ENCODE results near the gene PKMYT1. TPM values are rescaled to one million over a fixed set of nuclear protein-coding genes. Genes with fewer than 3 reads are reported as not detected.

The PKMYT1 gene
- total and polyA plus RNA-seq, 12 donors: 0.34 to 4.2 (median 0.71) TPM; not detected in 1

DNA sequence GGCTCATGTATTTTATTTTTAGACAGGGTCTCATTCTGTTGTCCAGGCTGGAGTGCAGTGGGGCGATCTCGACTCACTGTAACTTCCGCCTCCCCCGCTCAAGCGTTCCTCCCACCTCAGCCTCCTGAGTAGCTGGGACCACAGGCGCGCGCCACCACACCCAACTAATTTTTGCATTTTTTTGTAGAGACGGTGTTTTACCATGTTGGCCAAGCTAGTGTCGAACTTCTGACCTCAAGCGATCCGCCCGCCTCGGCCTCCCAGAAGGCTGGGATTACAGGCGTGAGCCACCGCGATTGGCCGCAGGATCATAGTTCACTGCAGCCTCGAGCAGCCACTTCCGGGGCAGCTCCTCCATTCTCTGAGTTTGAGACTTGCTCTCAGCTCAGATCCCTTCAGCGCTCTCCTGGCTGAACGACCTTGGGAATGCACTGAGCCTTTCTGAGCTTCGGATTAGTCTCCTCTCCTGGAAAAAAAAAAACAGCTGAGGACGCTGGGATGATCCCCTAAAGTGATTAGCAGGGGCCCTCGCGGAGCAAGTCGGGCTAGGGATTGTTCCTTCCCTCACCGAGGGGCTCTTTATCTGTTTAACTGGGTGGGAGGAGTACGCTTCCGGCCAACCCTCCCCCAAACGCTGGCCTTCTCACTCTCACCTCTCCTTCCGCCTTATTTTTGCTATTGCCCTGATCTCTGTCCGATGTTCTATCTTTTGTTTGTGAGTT is 1.1 kb upstream of the PKMYT1 start:
- peaks cover 0 to 12% (median 7%) of the 10 kb centered on the region in 7 donors for H3K27me3 ChIP-seq
- peaks cover 3 to 48% (median 33%) of the 10 kb centered on the region in 9 donors for H3K4me1 ChIP-seq
- 38 to 44% methylated on average over 33 of the region's 33 CpGs for WGBS, 2 donors
- peak overlapping the region in 9 of 10 donors; percentile 73 to 89 (median 85) for H3K4me3 ChIP-seq
- DNase-seq (no peak), ATAC-seq (no peak)
- H3K9me3 ChIP-seq: no peaks in the 10 kb centered on the region
- TF ChIP-seq, protein P1, sequence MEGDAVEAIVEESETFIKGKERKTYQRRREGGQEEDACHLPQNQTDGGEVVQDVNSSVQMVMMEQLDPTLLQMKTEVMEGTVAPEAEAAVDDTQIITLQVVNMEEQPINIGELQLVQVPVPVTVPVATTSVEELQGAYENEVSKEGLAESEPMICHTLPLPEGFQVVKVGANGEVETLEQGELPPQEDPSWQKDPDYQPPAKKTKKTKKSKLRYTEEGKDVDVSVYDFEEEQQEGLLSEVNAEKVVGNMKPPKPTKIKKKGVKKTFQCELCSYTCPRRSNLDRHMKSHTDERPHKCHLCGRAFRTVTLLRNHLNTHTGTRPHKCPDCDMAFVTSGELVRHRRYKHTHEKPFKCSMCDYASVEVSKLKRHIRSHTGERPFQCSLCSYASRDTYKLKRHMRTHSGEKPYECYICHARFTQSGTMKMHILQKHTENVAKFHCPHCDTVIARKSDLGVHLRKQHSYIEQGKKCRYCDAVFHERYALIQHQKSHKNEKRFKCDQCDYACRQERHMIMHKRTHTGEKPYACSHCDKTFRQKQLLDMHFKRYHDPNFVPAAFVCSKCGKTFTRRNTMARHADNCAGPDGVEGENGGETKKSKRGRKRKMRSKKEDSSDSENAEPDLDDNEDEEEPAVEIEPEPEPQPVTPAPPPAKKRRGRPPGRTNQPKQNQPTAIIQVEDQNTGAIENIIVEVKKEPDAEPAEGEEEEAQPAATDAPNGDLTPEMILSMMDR (IDR thresholded peaks at IDR 0.05): no peak
- no peaks in the 10 kb centered on the region for H3K36me3 ChIP-seq
- intact Hi-C loops (cut with DNase I): loop anchor here in 2 of 10 donors (2.0 to 5.0 kb wide), 2 partner anchors 19 to 54 kb away; no protein-coding TSS in a partner anchor
- H3K27ac ChIP-seq: peak overlapping the region in 3 of 10 donors; percentile 82 to 97 (median 88)

DNA sequence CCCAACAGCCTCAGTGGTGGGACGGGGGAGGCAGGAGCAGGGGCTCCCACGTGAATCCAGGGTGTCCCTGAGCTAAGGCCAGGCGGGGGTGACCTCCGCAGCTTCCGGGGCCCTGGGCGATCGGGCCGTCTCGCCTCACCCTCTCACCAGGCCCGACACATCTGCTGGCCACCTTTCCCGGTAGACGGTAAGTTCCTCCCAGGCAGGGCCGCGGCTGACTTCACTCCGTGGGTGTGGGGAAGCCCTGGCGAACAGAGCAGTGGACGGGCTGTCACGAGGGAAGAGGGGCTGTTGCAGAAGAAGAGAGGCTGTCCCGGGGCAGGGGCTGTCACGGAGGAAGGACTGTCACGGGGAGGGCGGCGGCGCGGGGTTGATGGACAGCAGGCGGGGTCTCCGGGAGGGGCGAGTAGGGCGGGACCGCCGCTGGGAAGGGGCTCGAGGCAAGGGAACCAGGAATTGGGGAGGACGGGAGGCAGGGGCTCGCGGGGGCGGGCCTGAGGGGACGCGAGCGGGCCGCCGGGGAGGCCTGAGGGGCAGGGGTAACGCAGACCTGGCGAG is 498 bp downstream of the PKMYT1 start:
- TF ChIP-seq, protein P1 (IDR thresholded peaks at IDR 0.05): no peak
- intact Hi-C loops (cut with DNase I): loop anchor here in 2 of 10 donors (2.0 to 5.0 kb wide), 2 partner anchors 17 to 52 kb away; no protein-coding TSS in a partner anchor
- no peak for ATAC-seq
- peak overlapping the region; percentile 54 to 89 (median 80) for H3K4me3 ChIP-seq
- H3K9me3 ChIP-seq: no peaks in the 10 kb centered on the region
- peak overlapping the region in 1 of 10 donors; percentile 97 for H3K27ac ChIP-seq
- no peak for DNase-seq
- H3K27me3 ChIP-seq: peaks cover 0 to 12% (median 7%) of the 10 kb centered on the region in 7 donors
- peaks cover 0 to 33% (median 22%) of the 10 kb centered on the region in 9 donors for H3K4me1 ChIP-seq
- WGBS, 2 donors: 7 to 8% methylated on average over 40 to 43 of the region's 43 CpGs
- H3K36me3 ChIP-seq: peaks cover 0 to 5% (median 0%) of the 10 kb centered on the region in 9 donors

DNA sequence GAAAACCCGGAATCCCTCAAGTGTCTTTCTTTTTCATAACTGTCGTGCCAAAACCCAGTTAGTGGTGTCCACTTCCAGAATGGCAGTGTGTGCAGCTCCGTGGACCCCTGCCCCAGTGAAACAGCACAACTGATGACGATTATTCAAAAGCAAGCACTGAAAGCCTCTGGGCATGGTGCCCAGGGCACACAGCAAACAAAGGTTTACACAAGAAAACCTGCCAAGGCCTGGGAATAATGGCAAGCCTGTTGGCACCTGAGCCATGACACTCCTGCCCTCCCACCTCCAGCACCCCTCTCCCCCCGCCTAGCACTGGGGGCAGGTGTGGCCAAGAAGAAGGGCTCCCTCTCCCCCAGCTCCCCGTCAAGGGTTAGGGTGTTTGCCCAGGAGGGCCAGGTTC is 2.8 kb downstream of the PKMYT1 start:
- peaks cover 0 to 12% (median 7%) of the 10 kb centered on the region in 7 donors for H3K27me3 ChIP-seq
- WGBS, 2 donors: 87% methylated on average over 6 of the region's 6 CpGs
- H3K4me1 ChIP-seq: peaks cover 0 to 29% (median 17%) of the 10 kb centered on the region in 9 donors
- TF ChIP-seq, protein P1 (IDR thresholded peaks at IDR 0.05): no peak
- DNase-seq (no peak), ATAC-seq (no peak)
- H3K9me3 ChIP-seq: no peaks in the 10 kb centered on the region
- peaks cover 0 to 17% (median 0%) of the 10 kb centered on the region in 9 donors for H3K36me3 ChIP-seq
- no peak overlapping the region for H3K27ac ChIP-seq
- intact Hi-C loops (cut with DNase I): no loop called here
- no peak overlapping the region for H3K4me3 ChIP-seq

DNA sequence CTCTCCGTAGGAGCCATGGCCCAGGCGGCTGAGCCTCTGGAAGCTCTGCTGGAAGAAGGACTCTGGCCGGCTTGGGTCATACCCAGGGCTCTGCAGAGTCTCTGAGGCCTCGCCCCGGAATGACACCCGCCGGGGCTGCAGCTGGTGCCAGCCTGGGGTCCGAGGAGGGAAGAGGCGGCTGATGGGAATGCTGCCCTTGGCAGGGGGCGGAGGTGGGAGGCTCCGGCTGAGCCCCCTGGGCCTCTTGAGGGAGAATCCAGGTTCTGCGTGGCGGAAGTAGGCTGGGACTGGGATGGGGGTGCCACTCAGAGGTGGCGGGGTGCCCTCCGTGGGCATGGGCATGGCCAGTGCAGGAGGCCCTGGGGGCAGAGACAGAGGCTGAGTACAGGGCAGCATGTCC is 3.6 kb downstream of the PKMYT1 start:
- H3K4me1 ChIP-seq: peaks cover 0 to 29% (median 19%) of the 10 kb centered on the region in 9 donors
- peaks cover 0 to 25% (median 0%) of the 10 kb centered on the region in 9 donors for H3K36me3 ChIP-seq
- H3K27ac ChIP-seq: no peak overlapping the region
- TF ChIP-seq, protein P1 (IDR thresholded peaks at IDR 0.05): no peak
- intact Hi-C loops (cut with DNase I): no loop called here
- no peak for DNase-seq
- peaks cover 0 to 12% (median 7%) of the 10 kb centered on the region in 7 donors for H3K27me3 ChIP-seq
- H3K4me3 ChIP-seq: no peak overlapping the region
- WGBS, 2 donors: 93 to 97% methylated on average over 15 of the region's 15 CpGs
- no peaks in the 10 kb centered on the region for H3K9me3 ChIP-seq
- ATAC-seq: no peak

Data from heart right ventricle (tissue), 16 donors.